ENCODE data around the gene NT5DC3.

GRCh38 chr12:103836345-103836744, 4.7 kb downstream of the NT5DC3 start:
- TF ChIP-seq CTCF (IDR thresholded peaks at IDR 0.05) (no peak), POLR2A (IDR thresholded peaks at IDR 0.05) (no peak)

Measured in testis (tissue), 2 donors.